ENCODE measurements around the gene GPR89A. TPM values are rescaled to one million over a fixed set of nuclear protein-coding genes. Genes with fewer than 3 reads are reported as not detected.
"Not testable (repeated sequence)": the region's sequence is repeated elsewhere in the genome, so short reads cannot be mapped to it uniquely, and the experiment has no call there.

GPR89A gene
- total RNA-seq, 1 donor, result 32.7 TPM

- H3K4me3 ChIP-seq (ENCODE audit: low read depth, low read length); DNase-seq (ENCODE audit: low read depth): not testable (repeated sequence)
These were observed 48.6 kb downstream of the GPR89A start for GRCh38 chr1:145656245-145656943.

- DNase-seq (ENCODE audit: low read depth); H3K4me3 ChIP-seq (ENCODE audit: low read depth, low read length): not testable (repeated sequence)
These were observed 54.7 kb downstream of the GPR89A start for GRCh38 chr1:145662502-145662901.

GRCh38 chr1:145665015-145665414 is 57.2 kb downstream of the GPR89A start:
- DNase-seq (ENCODE audit: low read depth); H3K4me3 ChIP-seq (ENCODE audit: low read depth, low read length): not testable (repeated sequence)

DNA sequence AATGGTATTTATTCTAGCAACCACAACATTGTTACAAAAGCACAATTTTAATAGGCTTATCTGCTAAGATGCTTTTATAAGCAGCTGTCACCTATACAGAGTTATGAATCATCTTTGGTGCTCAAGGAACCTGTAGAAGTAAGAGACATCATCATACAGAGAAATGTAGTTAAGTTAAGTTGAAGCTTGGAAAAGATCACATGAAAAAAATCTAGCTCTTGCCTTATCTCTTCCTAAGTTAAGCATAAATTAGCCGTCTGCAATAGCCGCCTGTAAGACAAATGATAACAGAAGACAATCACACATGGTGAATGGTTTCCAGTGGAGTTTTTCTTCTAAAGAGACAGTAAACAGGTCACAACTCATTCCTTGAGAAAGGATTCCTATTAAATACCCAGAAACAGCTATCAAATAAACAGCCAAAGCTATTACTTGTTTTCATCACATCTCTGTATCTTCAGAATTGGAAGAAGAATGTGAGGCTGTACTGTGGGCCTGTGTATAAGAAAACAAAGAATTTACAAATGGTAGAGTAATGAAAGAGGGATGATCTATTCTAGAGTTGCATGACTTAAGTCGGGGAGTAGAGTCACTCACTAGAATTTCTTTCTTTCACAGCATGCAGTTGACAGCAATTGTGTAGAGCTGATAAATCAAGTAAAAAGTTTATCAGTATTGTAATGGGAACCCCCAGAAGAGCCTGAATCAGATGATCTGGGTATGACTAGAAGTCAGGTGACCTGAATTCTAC is 63.4 kb downstream of the GPR89A start:
- H3K4me3 ChIP-seq (ENCODE audit: low read depth, low read length); DNase-seq (ENCODE audit: low read depth): not testable (repeated sequence)

DNA sequence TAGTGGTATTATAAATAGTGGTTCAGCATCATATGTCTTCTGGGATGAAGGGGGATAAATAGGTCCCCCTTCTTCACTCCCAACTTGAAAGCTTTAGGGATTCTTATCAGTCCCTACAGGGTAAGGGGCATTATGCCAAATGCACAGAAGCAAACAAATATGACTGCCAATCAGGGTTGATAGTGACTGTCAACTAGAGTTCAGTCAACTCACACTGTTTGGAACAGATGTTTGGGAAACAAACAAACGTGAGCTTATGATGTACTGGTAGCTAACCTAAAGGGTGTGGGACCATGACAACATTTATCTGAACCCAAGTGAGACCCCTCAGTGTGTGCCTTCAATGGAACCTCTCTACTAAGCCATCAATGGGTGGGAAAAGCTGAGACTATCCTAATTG is 65.4 kb downstream of the GPR89A start:
- not testable (repeated sequence) for H3K4me3 ChIP-seq (ENCODE audit: low read depth, low read length)

GRCh38 chr1:145684858-145685257 is 77.1 kb downstream of the GPR89A start:
- not testable (repeated sequence) for H3K4me3 ChIP-seq (ENCODE audit: low read depth, low read length); DNase-seq (ENCODE audit: low read depth)

More for the DNA sequence above, 65.4 kb downstream of the GPR89A start:
- DNase-seq (ENCODE audit: low read depth), result not testable (repeated sequence)

- not testable (repeated sequence) for DNase-seq (ENCODE audit: low read depth); H3K4me3 ChIP-seq (ENCODE audit: low read depth, low read length)
These were observed 78.3 kb downstream of the GPR89A start for GRCh38 chr1:145686078-145686477.

DNA sequence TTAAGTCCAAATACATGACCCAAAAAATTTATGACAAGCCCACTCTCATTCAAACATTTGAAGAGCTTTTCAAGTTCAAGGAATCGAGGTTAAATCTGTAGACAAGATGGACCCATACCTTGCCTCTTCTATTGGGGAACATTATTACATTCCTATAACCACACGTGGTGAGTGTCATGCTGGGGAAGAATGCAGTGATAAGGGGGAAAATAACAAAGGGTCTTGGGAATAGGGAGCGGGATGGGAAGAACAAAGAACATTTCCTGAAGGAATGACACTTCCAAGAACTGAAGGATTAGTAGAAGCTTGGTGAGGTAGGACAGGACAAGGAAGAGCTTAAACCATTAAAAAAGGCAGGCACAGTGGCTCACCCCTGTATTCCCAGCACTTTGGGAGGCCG is 80.5 kb downstream of the GPR89A start:
- DNase-seq (ENCODE audit: low read depth), result no peak
- TF ChIP-seq, protein P1, sequence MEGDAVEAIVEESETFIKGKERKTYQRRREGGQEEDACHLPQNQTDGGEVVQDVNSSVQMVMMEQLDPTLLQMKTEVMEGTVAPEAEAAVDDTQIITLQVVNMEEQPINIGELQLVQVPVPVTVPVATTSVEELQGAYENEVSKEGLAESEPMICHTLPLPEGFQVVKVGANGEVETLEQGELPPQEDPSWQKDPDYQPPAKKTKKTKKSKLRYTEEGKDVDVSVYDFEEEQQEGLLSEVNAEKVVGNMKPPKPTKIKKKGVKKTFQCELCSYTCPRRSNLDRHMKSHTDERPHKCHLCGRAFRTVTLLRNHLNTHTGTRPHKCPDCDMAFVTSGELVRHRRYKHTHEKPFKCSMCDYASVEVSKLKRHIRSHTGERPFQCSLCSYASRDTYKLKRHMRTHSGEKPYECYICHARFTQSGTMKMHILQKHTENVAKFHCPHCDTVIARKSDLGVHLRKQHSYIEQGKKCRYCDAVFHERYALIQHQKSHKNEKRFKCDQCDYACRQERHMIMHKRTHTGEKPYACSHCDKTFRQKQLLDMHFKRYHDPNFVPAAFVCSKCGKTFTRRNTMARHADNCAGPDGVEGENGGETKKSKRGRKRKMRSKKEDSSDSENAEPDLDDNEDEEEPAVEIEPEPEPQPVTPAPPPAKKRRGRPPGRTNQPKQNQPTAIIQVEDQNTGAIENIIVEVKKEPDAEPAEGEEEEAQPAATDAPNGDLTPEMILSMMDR (IDR thresholded peaks at IDR 0.05; ENCODE audit: insufficient read depth, low read length), result no peak
- H3K4me3 ChIP-seq (ENCODE audit: low read depth, low read length), result no peak overlapping the region

DNA sequence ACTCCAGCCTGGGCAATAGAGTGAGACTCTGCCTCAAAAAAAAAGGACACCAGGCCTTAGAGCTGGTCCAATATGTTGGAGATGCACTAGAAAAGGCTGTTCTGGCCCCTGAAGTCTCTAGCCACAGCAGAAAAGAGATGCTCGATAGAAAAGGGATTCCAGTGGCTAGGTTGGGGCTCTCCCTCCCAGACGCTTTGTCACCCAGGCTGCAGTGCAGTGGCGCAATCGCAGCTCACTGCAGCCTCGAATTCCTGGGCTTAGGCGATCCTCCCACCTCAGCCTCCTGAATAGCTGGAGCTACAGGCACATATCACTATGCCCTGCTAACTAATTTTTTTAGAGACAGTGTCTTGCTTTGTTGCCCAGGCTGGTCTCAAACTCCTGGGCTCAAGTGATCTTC is 81.1 kb downstream of the GPR89A start:
- no peak for DNase-seq (ENCODE audit: low read depth)
- H3K4me3 ChIP-seq (ENCODE audit: low read depth, low read length), result no peak overlapping the region
- TF ChIP-seq, protein P1 (IDR thresholded peaks at IDR 0.05; ENCODE audit: insufficient read depth, low read length), result no peak

DNA sequence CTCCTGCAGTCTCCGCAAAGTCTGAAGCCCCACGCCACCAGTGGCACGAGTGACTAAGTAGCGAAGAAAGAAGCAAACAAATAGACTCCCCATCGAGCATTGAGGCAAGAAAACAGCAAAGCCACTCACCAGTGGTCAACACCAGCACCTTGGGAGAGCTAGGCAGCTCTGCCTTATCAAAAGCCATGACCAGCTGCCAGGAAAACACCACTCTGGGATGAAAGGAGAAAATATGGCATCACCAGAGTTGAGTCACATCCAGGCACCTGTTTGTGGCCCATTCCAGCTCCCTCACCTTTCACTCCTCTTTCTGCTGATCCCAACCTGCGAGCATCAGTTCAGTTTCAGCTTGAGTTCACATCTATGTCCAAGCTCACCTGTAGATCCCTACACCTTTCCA is 82.1 kb downstream of the GPR89A start:
- no peak for DNase-seq (ENCODE audit: low read depth)
- TF ChIP-seq, protein P1 (IDR thresholded peaks at IDR 0.05; ENCODE audit: insufficient read depth, low read length), result no peak
- no peak overlapping the region for H3K4me3 ChIP-seq (ENCODE audit: low read depth, low read length)
